ENCODE measurements around the gene CABP2. TPM values are rescaled to one million over a fixed set of nuclear protein-coding genes. Genes with fewer than 3 reads are reported as not detected.
A peak's percentile ranks its signal among the peaks of the same experiment; 100 is the strongest.
"Not testable (repeated sequence)": the region's sequence is repeated elsewhere in the genome, so short reads cannot be mapped to it uniquely, and the experiment has no call there.

CABP2 gene
- total and polyA plus RNA-seq, 2 donors from 2014 or later = not detected

DNA sequence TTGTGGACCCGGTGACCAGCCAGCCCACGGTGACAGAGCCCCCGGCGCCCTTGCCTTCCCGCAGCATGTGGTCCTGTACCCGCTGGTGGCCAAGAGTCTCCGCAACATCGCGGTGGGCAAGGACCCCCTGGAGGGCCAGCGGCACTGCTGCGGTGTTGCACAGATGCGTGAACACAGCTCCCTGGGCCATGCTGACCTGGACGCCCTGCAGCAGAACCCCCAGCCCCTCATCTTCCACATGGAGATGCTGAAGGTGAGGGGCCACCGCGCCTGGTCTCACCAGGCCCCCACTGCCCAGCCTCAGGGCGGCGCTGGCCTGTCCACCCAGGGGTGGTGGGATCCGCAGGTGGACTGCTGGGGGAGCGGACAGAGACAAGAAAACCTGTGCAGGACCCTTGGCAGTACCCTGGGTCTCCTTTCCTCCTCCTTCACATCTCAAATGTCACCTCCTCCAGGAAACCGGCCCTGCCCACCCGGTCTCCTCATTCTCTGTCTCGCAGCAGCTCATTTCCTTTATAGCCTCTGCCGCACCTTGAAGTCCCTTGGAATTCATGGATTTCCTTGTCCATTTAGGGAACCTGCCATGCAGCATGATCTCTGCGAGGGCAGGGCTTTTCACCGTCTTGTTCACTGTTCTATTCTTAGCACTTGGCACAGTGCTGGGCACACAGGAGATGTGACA lies 33.9 kb downstream of the CABP2 start:
- Histone ChIP-seq H3K4me3 (ENCODE audit: low read length in 3 of 3) (no peak overlapping the region), H3K27me3 (ENCODE audit: control insufficient read depth, insufficient read depth, low read length) (no peaks in the 10 kb centered on the region), H3K9me3 (ENCODE audit: control insufficient read depth in 2 of 3, insufficient read depth in 1 of 3, low read length in 3 of 3) (no peaks in the 10 kb centered on the region), H3K27ac (ENCODE audit: low read depth in 2 of 2, low read length in 2 of 2) (no peak overlapping the region), H3K4me1 (ENCODE audit: control insufficient read depth in 2 of 3, insufficient read depth in 2 of 3, low read depth in 1 of 3, low read length in 3 of 3) (peaks cover 0 to 7% (median 0%) of the 10 kb centered on the region in 3 donors), H3K36me3 (ENCODE audit: control insufficient read depth in 2 of 3, insufficient read depth in 3 of 3, low read length in 3 of 3) (peaks cover 0 to 17% (median 4%) of the 10 kb centered on the region in 3 donors), H3K9ac (ENCODE audit: low read length in 3 of 3) (no peak overlapping the region)
- DNase-seq (peak in 3 of 5 donors; percentile 29 to 76 (median 48)), FAIRE-seq (no peak)
- TF ChIP-seq CTCF (IDR thresholded peaks at IDR 0.05; ENCODE audit: borderline replicate concordance, extremely low read depth, insufficient read depth) = no peak
- intact Hi-C loops (cut with DNase I) = no loop called here

DNA sequence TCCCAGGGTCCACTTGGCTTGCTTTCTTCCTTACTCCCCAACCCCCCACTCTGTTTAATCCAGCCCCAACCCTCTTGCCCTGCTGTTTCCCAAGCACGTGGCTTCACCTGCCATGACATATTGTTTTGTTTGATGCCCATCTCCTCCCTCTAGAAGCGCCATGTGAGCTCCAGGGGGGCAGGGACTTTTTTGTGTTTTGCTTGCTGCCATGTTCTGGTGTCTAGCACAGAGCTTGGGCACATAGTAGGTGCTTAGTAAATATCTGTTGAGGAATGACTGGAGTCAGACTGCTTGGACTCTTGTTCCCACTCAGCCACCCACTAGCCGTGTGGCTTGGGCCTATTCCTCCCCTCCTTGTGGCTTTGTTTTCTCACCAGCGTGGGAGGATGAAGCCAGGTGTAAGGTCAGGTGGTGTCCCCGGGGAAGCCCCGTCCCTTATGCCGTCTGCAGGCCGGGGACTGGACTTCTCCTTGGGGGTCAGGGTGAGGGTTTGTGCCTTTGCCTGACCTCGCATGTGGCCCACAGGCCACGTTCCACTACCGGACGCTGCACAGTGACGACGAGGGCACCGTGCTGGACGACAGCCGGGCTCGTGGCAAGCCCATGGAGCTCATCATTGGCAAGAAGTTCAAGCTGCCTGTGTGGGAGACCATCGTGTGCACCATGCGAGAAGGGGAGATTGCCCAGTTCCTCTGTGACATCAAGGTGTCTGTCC lies 36.6 kb downstream of the CABP2 start:
- no peak for TF ChIP-seq CTCF (IDR thresholded peaks at IDR 0.05; ENCODE audit: borderline replicate concordance, extremely low read depth, insufficient read depth)
- Histone ChIP-seq H3K4me1 (ENCODE audit: control insufficient read depth in 2 of 3, insufficient read depth in 2 of 3, low read depth in 1 of 3, low read length in 3 of 3) (peaks cover 3 to 19% (median 9%) of the 10 kb centered on the region in 3 donors), H3K27me3 (ENCODE audit: control insufficient read depth, insufficient read depth, low read length) (no peaks in the 10 kb centered on the region), H3K4me3 (ENCODE audit: low read length in 3 of 3) (no peak overlapping the region), H3K9me3 (ENCODE audit: control insufficient read depth in 2 of 3, insufficient read depth in 1 of 3, low read length in 3 of 3) (no peaks in the 10 kb centered on the region), H3K27ac (ENCODE audit: low read depth in 2 of 2, low read length in 2 of 2) (no peak overlapping the region), H3K36me3 (ENCODE audit: control insufficient read depth in 2 of 3, insufficient read depth in 3 of 3, low read length in 3 of 3) (peaks cover 0 to 8% (median 4%) of the 10 kb centered on the region in 3 donors), H3K9ac (ENCODE audit: low read length in 3 of 3) (no peak overlapping the region)
- FAIRE-seq (no peak), DNase-seq (peak in 2 of 5 donors; percentile 43 to 69)
- intact Hi-C loops (cut with DNase I) = no loop called here

DNA sequence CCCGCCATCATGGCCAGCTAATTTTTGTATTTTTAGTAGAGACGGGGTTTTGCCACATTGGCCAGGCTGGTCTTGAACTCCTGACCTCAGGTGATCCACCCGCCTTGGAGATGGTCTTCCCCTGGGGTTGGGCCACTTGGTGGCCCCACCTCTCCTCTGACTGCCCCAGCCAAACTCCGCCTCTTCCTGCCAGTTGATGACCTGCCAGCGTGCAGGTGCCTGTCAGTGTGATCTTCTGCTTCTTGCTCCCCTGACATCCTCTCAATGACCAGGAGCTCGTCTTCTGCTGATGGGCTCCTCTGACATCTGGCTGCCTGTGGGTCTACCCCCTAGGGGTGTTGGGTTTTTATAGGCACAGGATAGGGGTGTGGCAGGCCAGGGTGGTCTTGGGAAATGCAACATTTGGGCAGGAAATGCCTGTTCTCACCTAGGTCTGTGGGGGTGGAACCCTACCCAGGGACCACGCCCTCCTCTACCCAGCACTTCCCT lies 37.3 kb downstream of the CABP2 start:
- FAIRE-seq; H3K27ac ChIP-seq (ENCODE audit: low read depth in 2 of 2, low read length in 2 of 2): not testable (repeated sequence)

DNA sequence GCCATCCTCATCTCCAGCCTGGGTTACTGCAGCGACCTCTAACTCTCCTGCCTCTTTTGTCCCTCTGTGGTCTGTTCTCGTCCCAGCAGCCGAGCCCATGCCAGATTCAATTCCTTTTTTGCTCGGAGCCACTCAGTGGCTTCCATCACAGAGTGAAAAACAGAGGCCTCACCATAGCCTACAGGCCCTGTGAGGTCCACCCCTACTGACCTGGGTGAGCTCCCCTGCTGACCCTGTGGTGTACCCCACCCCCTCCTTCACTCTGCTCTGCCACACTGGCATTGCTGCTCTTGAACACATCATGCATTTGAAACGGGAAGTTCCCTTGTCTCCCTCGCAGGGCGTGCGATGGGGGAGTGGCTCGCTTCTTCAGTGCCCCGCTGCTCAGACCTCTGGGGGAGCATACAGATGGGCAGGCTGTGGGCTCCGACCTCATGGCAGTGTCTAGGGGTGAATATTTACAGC lies 38.4 kb downstream of the CABP2 start:
- Histone ChIP-seq H3K9me3 (ENCODE audit: control insufficient read depth in 2 of 3, insufficient read depth in 1 of 3, low read length in 3 of 3) (no peaks in the 10 kb centered on the region), H3K27me3 (ENCODE audit: control insufficient read depth, insufficient read depth, low read length) (no peaks in the 10 kb centered on the region), H3K4me1 (ENCODE audit: control insufficient read depth in 2 of 3, insufficient read depth in 2 of 3, low read depth in 1 of 3, low read length in 3 of 3) (peaks cover 3 to 19% (median 9%) of the 10 kb centered on the region in 3 donors), H3K36me3 (ENCODE audit: control insufficient read depth in 2 of 3, insufficient read depth in 3 of 3, low read length in 3 of 3) (peaks cover 0 to 4% (median 3%) of the 10 kb centered on the region in 3 donors), H3K4me3 (ENCODE audit: low read length in 3 of 3) (no peak overlapping the region), H3K27ac (ENCODE audit: low read depth in 2 of 2, low read length in 2 of 2) (no peak overlapping the region), H3K9ac (ENCODE audit: low read length in 3 of 3) (peak overlapping the region in 1 of 3 donors; percentile 15)
- FAIRE-seq (no peak), DNase-seq (peak in 2 of 5 donors; percentile 59 to 76)
- intact Hi-C loops (cut with DNase I) = no loop called here
- no peak for TF ChIP-seq CTCF (IDR thresholded peaks at IDR 0.05; ENCODE audit: borderline replicate concordance, extremely low read depth, insufficient read depth)

More for the DNA sequence above, 37.3 kb downstream of the CABP2 start:
- H3K27me3 ChIP-seq (ENCODE audit: control insufficient read depth, insufficient read depth, low read length); intact Hi-C loops (cut with DNase I); H3K9me3 ChIP-seq (ENCODE audit: control insufficient read depth in 2 of 3, insufficient read depth in 1 of 3, low read length in 3 of 3); H3K4me3 ChIP-seq (ENCODE audit: low read length in 3 of 3); H3K9ac ChIP-seq (ENCODE audit: low read length in 3 of 3); H3K36me3 ChIP-seq (ENCODE audit: control insufficient read depth in 2 of 3, insufficient read depth in 3 of 3, low read length in 3 of 3): not testable (repeated sequence)
- peaks cover 3 to 19% (median 9%) of the 10 kb centered on the region in 3 donors for H3K4me1 ChIP-seq (ENCODE audit: control insufficient read depth in 2 of 3, insufficient read depth in 2 of 3, low read depth in 1 of 3, low read length in 3 of 3)
- DNase-seq = peak in 2 of 5 donors; percentile 49 to 62

All from kidney (tissue), 14 donors.